Measurements from ENCODE around the gene ADARB2.

ADARB2 gene

GRCh38 chr10:1153251-1153763, 584.0 kb downstream of the ADARB2 start:
- no peak for DNase-seq (ENCODE audit: low read depth in 2 of 3, low spot score in 1 of 3)

GRCh38 chr10:1152386-1153250, 584.7 kb downstream of the ADARB2 start:
- DNase-seq (ENCODE audit: low read depth in 2 of 3, low spot score in 1 of 3) = no peak

- DNase-seq (ENCODE audit: low read depth in 2 of 3, low spot score in 1 of 3) = no peak
These were observed 586.0 kb downstream of the ADARB2 start for GRCh38 chr10:1151076-1152033.

- no peak for DNase-seq (ENCODE audit: low read depth in 2 of 3, low spot score in 1 of 3)
These were observed 586.7 kb downstream of the ADARB2 start for GRCh38 chr10:1150638-1150955.

- no peak for DNase-seq (ENCODE audit: low read depth in 2 of 3, low spot score in 1 of 3)
These were observed 587.3 kb downstream of the ADARB2 start for GRCh38 chr10:1149793-1150637.

- DNase-seq (ENCODE audit: low read depth in 2 of 3, low spot score in 1 of 3) = no peak
These were observed 588.3 kb downstream of the ADARB2 start for GRCh38 chr10:1148855-1149605.

- DNase-seq (ENCODE audit: low read depth in 2 of 3, low spot score in 1 of 3) = no peak
These were observed 589.5 kb downstream of the ADARB2 start for GRCh38 chr10:1147810-1148209.

GRCh38 chr10:1142596-1142995, 594.7 kb downstream of the ADARB2 start:
- no peak for DNase-seq (ENCODE audit: low read depth in 2 of 3, low spot score in 1 of 3)

GRCh38 chr10:1141701-1142100, 595.6 kb downstream of the ADARB2 start:
- no peak for DNase-seq (ENCODE audit: low read depth in 2 of 3, low spot score in 1 of 3)

- no peak for DNase-seq (ENCODE audit: low read depth in 2 of 3, low spot score in 1 of 3)
These were observed 596.1 kb downstream of the ADARB2 start for GRCh38 chr10:1141261-1141660.

GRCh38 chr10:1138529-1138928, 598.8 kb downstream of the ADARB2 start:
- no peak for DNase-seq (ENCODE audit: low read depth in 2 of 3, low spot score in 1 of 3)

- no peak for DNase-seq (ENCODE audit: low read depth in 2 of 3, low spot score in 1 of 3)
These were observed 599.7 kb downstream of the ADARB2 start for GRCh38 chr10:1137499-1138163.

GRCh38 chr10:1136268-1136667, 601.1 kb downstream of the ADARB2 start:
- no peak for DNase-seq (ENCODE audit: low read depth in 2 of 3, low spot score in 1 of 3)

GRCh38 chr10:1134156-1134555, 603.2 kb downstream of the ADARB2 start:
- DNase-seq (ENCODE audit: low read depth in 2 of 3, low spot score in 1 of 3) = no peak

GRCh38 chr10:1133495-1134045, 603.8 kb downstream of the ADARB2 start:
- no peak for DNase-seq (ENCODE audit: low read depth in 2 of 3, low spot score in 1 of 3)

GRCh38 chr10:1132584-1132983, 604.7 kb downstream of the ADARB2 start:
- no peak for DNase-seq (ENCODE audit: low read depth in 2 of 3, low spot score in 1 of 3)

- DNase-seq (ENCODE audit: low read depth in 2 of 3, low spot score in 1 of 3) = no peak
These were observed 606.1 kb downstream of the ADARB2 start for GRCh38 chr10:1130995-1131790.

- no peak for DNase-seq (ENCODE audit: low read depth in 2 of 3, low spot score in 1 of 3)
These were observed 607.1 kb downstream of the ADARB2 start for GRCh38 chr10:1130226-1130625.

GRCh38 chr10:1128649-1129048, 608.7 kb downstream of the ADARB2 start:
- no peak for DNase-seq (ENCODE audit: low read depth in 2 of 3, low spot score in 1 of 3)
